GM18498 (cell line): ENCODE data around the gene PERCC1.

ENCODE experiments used
- ATAC-seq: cut with Tn5 transposase; IDR thresholded peaks from one replicate; pipeline ENCODE4 v1.9.1; 2021; ENCODE audit warnings: mild to moderate bottlenecking, moderate library complexity; ENCODE audit not compliant: unreplicated experiment

The PERCC1 gene

GRCh38 chr16:1430759-1431496 lies at the start of gene PERCC1:
Gene PERCC1, plus strand, starts transcription at chr16:1431078. Its CDS starts 1,516 bp downstream, at chr16:1432594.
- no peak for ATAC-seq

GRCh38 chr16:1381612-1382406 lies 49.1 kb upstream of the PERCC1 start:
- ATAC-seq = no peak

GRCh38 chr16:1383556-1383955 lies 47.3 kb upstream of the PERCC1 start:
- ATAC-seq = no peak

- ATAC-seq = no peak
These were observed 45.6 kb upstream of the PERCC1 start for GRCh38 chr16:1385232-1385631.

- no peak for ATAC-seq
These were observed 43.5 kb upstream of the PERCC1 start for GRCh38 chr16:1387331-1387730.

- no peak for ATAC-seq
These were observed 41.1 kb upstream of the PERCC1 start for GRCh38 chr16:1389762-1390161.

- ATAC-seq = no peak
These were observed 40.6 kb upstream of the PERCC1 start for GRCh38 chr16:1390239-1390779.

GRCh38 chr16:1392826-1393225 lies 38.1 kb upstream of the PERCC1 start:
- no peak for ATAC-seq

GRCh38 chr16:1393613-1394176 lies 37.2 kb upstream of the PERCC1 start:
- no peak for ATAC-seq

- ATAC-seq = no peak
These were observed 36.4 kb upstream of the PERCC1 start for GRCh38 chr16:1394367-1394951.

- ATAC-seq = no peak
These were observed 35.3 kb upstream of the PERCC1 start for GRCh38 chr16:1395444-1396031.

GRCh38 chr16:1397779-1398178 lies 33.1 kb upstream of the PERCC1 start:
- no peak for ATAC-seq

GRCh38 chr16:1398351-1398750 lies 32.5 kb upstream of the PERCC1 start:
- ATAC-seq = no peak

GRCh38 chr16:1398826-1399581 lies 31.9 kb upstream of the PERCC1 start:
- ATAC-seq = no peak

GRCh38 chr16:1401061-1401757 lies 29.7 kb upstream of the PERCC1 start:
- ATAC-seq = no peak

- no peak for ATAC-seq
These were observed 29.1 kb upstream of the PERCC1 start for GRCh38 chr16:1401758-1402154.

- ATAC-seq = no peak
These were observed 27.8 kb upstream of the PERCC1 start for GRCh38 chr16:1403036-1403435.

- ATAC-seq = no peak
These were observed 27.1 kb upstream of the PERCC1 start for GRCh38 chr16:1403733-1404132.

GRCh38 chr16:1407753-1408152 lies 23.1 kb upstream of the PERCC1 start:
- ATAC-seq = peak; percentile 13
